Stomach (tissue), 9 donors: ENCODE measurements around the gene CKMT2. TPM values are rescaled to one million over a fixed set of nuclear protein-coding genes. Genes with fewer than 3 reads are reported as not detected.

ENCODE experiments used
- DNase-seq, 2 donors: peaks; one replicate each; pipeline versions ENCODE4 v3.0.0 to v3.0.0-alpha.2; 2013 to 2019
- H3K27ac ChIP-seq, 5 donors: fragments of 200-600 bp in 4 of 5; sonication (generic) in 4 of 5; one replicate each; pipeline ENCODE4 v1.5.1; 2013 to 2019; ENCODE audit warnings: mild to moderate bottlenecking in 1 of 5, moderate library complexity in 1 of 5
- H3K27me3 ChIP-seq, 3 donors: fragments of 200-600 bp; sonication (generic); one replicate each; pipeline ENCODE4 v1.5.1; 2017 to 2019; ENCODE audit warnings: mixed run types in 1 of 3
- H3K36me3 ChIP-seq, 4 donors: fragments of 200-600 bp; sonication (generic); 1 replicate in 3 of 4; 2 replicates in 1 of 4; pipeline ENCODE4 v1.5.1; 2016 to 2019
- H3K4me1 ChIP-seq, 4 donors: fragments of 200-600 bp; sonication (generic); one replicate each; pipeline ENCODE4 v1.5.1; 2016 to 2019
- H3K4me3 ChIP-seq, 4 donors: fragments of 200-600 bp; sonication (generic) in 3 of 4; one replicate each; pipeline ENCODE4 v1.5.1; 2016 to 2019; ENCODE audit warnings: mild to moderate bottlenecking in 1 of 4
- H3K9me3 ChIP-seq, 4 donors: fragments of 200-600 bp; sonication (generic); one replicate each; pipeline ENCODE4 v1.5.1; 2016 to 2019
- CTCF ChIP-seq, 7 experiments: fragments of 450-650 bp in 4 of 7; fragments of 200-600 bp in 3 of 7; sonication (generic) in 3 of 7; IDR thresholded peaks; one replicate each; pipeline ENCODE4 v1.5.1; 2016 to 2019; ENCODE audit warnings: antibody characterized with exemption in 7 of 7, control low read depth in 2 of 7, mild to moderate bottlenecking in 1 of 7
- EP300 ChIP-seq: sonication (generic); formaldehyde crosslinking; IDR thresholded peaks from one replicate; pipeline ENCODE4 v1.6.1; 2017; ENCODE audit warnings: antibody characterized with exemption
- POLR2A ChIP-seq, 4 donors: fragments of 450-650 bp; IDR thresholded peaks; one replicate each; pipeline ENCODE4 v1.6.1; 2016; ENCODE audit warnings: antibody characterized with exemption in 4 of 4, control low read depth in 2 of 4, mild to moderate bottlenecking in 1 of 4, moderate library complexity in 1 of 4
- POLR2AphosphoS5 ChIP-seq, 3 donors: sonication (generic); formaldehyde crosslinking; IDR thresholded peaks; one replicate each; pipeline ENCODE4 v1.6.1; 2016; ENCODE audit warnings: antibody characterized with exemption in 3 of 3
- WGBS, 5 donors: extraction: QIAGEN DNeasy Blood & Tissue Kit in 3 of 5; methylation state at CpG; one replicate each; pipeline versions ENCODE4 v1.1.5 to v1.1.7; 2013 to 2018; 5-methylcytosine and 5-hydroxymethylcytosine counted together
- intact Hi-C: fragments of 100-400 bp; cut with DNase I; formaldehyde crosslinking; loops from one replicate; pipeline ENCODE4 v1.15.1; 2023; ENCODE audit warnings: low total_unique reads
- polyA plus RNA-seq, 3 donors: library from polyadenylated mRNA; stranded (reverse); fragments of 200-250 nt; gene quantifications; one replicate each; pipeline ENCODE4 v1.2.3, GENCODE V29; 2013
- total RNA-seq, 5 donors: library from RNA; depleted of rRNA; stranded (reverse); fragments of >200 nt; gene quantifications; one replicate each; pipeline versions ENCODE4 v1.1.0 to v1.2.3, GENCODE V29; 2014 to 2016
- donor health status: healthy with polysubstance abuse.
- donor health status: Bipolar disorder and iron deficiency.
- donor health status: healthy.

CKMT2 gene
- total and polyA plus RNA-seq, 8 donors = 4.6 to 86.2 (median 15.1) TPM; not detected in 1

- peaks cover 3 to 43% (median 32%) of the 10 kb centered on the region in 4 donors for H3K4me1 ChIP-seq
- 47 to 69% (median 66%) methylated on average over 11 to 12 of the region's 12 CpGs for WGBS, 5 donors
- H3K27me3 ChIP-seq = no peaks in the 10 kb centered on the region
- peak overlapping the region; percentile 47 to 85 (median 73) for H3K27ac ChIP-seq
- no peaks in the 10 kb centered on the region for H3K9me3 ChIP-seq
- no peaks in the 10 kb centered on the region for H3K36me3 ChIP-seq
- intact Hi-C loops = no loop called here
- peak overlapping the region; percentile 30 to 42 (median 38) for H3K4me3 ChIP-seq
- DNase-seq = peak in 1 of 2 donors; percentile 62
- TF ChIP-seq POLR2AphosphoS5 (IDR thresholded peaks at IDR 0.05) (peak in 2 of 3 donors; percentile 49 to 58), POLR2A (IDR thresholded peaks at IDR 0.05) (no peak), EP300 (no peak), CTCF (IDR thresholded peaks at IDR 0.05) (no peak)
Observed at GRCh38 chr5:81232464-81233079, 550 bp upstream of the CKMT2 start.

- no peaks in the 10 kb centered on the region for H3K9me3 ChIP-seq
- TF ChIP-seq POLR2AphosphoS5 (IDR thresholded peaks at IDR 0.05) = no peak
- no peak for TF ChIP-seq EP300
- no peak for TF ChIP-seq POLR2A (IDR thresholded peaks at IDR 0.05)
- TF ChIP-seq CTCF (IDR thresholded peaks at IDR 0.05) = no peak
- DNase-seq = no peak
- 83 to 93% (median 90%) methylated on average over 7 of the region's 7 CpGs for WGBS, 5 donors
- no peaks in the 10 kb centered on the region for H3K27me3 ChIP-seq
- no peak overlapping the region for H3K4me3 ChIP-seq
- H3K36me3 ChIP-seq = no peaks in the 10 kb centered on the region
- peak overlapping the region in 4 of 5 donors; percentile 34 to 85 (median 61) for H3K27ac ChIP-seq
- intact Hi-C loops = no loop called here
- H3K4me1 ChIP-seq = peaks cover 3 to 43% (median 32%) of the 10 kb centered on the region in 4 donors
Observed at GRCh38 chr5:81234299-81234698, 1.2 kb downstream of the CKMT2 start.

GRCh38 chr5:81234801-81235200, 1.7 kb downstream of the CKMT2 start:
- peaks cover 3 to 43% (median 32%) of the 10 kb centered on the region in 4 donors for H3K4me1 ChIP-seq
- H3K36me3 ChIP-seq = no peaks in the 10 kb centered on the region
- H3K9me3 ChIP-seq = no peaks in the 10 kb centered on the region
- WGBS, 5 donors = 77 to 91% (median 80%) methylated on average over 2 to 3 of the region's 3 CpGs
- H3K4me3 ChIP-seq = no peak overlapping the region
- intact Hi-C loops = no loop called here
- DNase-seq = peak in 1 of 2 donors; percentile 44
- TF ChIP-seq POLR2A (IDR thresholded peaks at IDR 0.05) (no peak), CTCF (IDR thresholded peaks at IDR 0.05) (no peak), EP300 (no peak), POLR2AphosphoS5 (IDR thresholded peaks at IDR 0.05) (no peak)
- no peaks in the 10 kb centered on the region for H3K27me3 ChIP-seq
- peak overlapping the region in 4 of 5 donors; percentile 34 to 85 (median 61) for H3K27ac ChIP-seq

GRCh38 chr5:81235287-81236072, 2.4 kb downstream of the CKMT2 start:
- DNase-seq = no peak
- Histone ChIP-seq H3K4me3 (no peak overlapping the region), H3K27ac (peak overlapping the region in 2 of 5 donors; percentile 49 to 85), H3K27me3 (no peaks in the 10 kb centered on the region), H3K36me3 (no peaks in the 10 kb centered on the region), H3K9me3 (no peaks in the 10 kb centered on the region), H3K4me1 (peaks cover 3 to 43% (median 32%) of the 10 kb centered on the region in 4 donors)
- WGBS, 5 donors = 57 to 69% (median 66%) methylated on average over 10 of the region's 10 CpGs
- intact Hi-C loops = no loop called here
- no peak for TF ChIP-seq POLR2AphosphoS5 (IDR thresholded peaks at IDR 0.05)
- TF ChIP-seq EP300 = no peak
- TF ChIP-seq POLR2A (IDR thresholded peaks at IDR 0.05) = no peak
